RWPE2 (cell line): ENCODE measurements around the gene GRIK2.
A peak's percentile ranks its signal among the peaks of the same experiment; 100 is the strongest.

ENCODE experiments used
- ATAC-seq: fragments of 200-7000 bp; cut with Tn5 transposase; 3 replicates; pipeline ENCODE4 v1.9.1; 2021; ENCODE audit warnings: low read depth
- DNase-seq: peaks from one replicate; pipeline ENCODE4 v3.0.0-alpha.2; 2020; ENCODE audit warnings: low spot score
- H3K27ac ChIP-seq: fragments of 450-650 bp; 2 replicates; pipeline ENCODE4 v1.5.1; 2017; ENCODE audit warnings: mild to moderate bottlenecking; ENCODE audit not compliant: poor library complexity, severe bottlenecking
- H3K27me3 ChIP-seq: fragments of 250-450 bp; sonication (Bioruptor Pico); 2 replicates; pipeline ENCODE4 v1.5.1; 2021; ENCODE audit warnings: mild to moderate bottlenecking, moderate library complexity; ENCODE audit not compliant: insufficient read depth, poor library complexity, severe bottlenecking
- H3K36me3 ChIP-seq: fragments of 250-450 bp; sonication (Bioruptor Pico); 2 replicates; pipeline ENCODE4 v1.5.1; 2020; ENCODE audit warnings: low read depth, mild to moderate bottlenecking, moderate library complexity
- H3K4me1 ChIP-seq: fragments of 250-450 bp; sonication (Bioruptor Pico); 2 replicates; pipeline ENCODE4 v1.5.1; 2021; ENCODE audit warnings: mild to moderate bottlenecking, moderate library complexity; ENCODE audit not compliant: insufficient read depth, poor library complexity, severe bottlenecking
- H3K4me3 ChIP-seq: fragments of 250-450 bp; sonication (Bioruptor Pico); 2 replicates; pipeline ENCODE4 v1.5.1; 2021; ENCODE audit warnings: mild to moderate bottlenecking, moderate library complexity; ENCODE audit not compliant: severe bottlenecking
- H3K9me3 ChIP-seq: fragments of 250-450 bp; sonication (Bioruptor Pico); 2 replicates; pipeline ENCODE4 v1.5.1; 2021; ENCODE audit warnings: mild to moderate bottlenecking, moderate library complexity; ENCODE audit not compliant: severe bottlenecking
- TF ChIP-seq, protein P1 (sequence below): fragments of 450-650 bp; IDR thresholded peaks from one replicate; pipeline ENCODE4 v1.5.1; 2017; ENCODE audit warnings: mild to moderate bottlenecking, moderate library complexity; ENCODE audit not compliant: poor library complexity, severe bottlenecking

The GRIK2 gene

DNA sequence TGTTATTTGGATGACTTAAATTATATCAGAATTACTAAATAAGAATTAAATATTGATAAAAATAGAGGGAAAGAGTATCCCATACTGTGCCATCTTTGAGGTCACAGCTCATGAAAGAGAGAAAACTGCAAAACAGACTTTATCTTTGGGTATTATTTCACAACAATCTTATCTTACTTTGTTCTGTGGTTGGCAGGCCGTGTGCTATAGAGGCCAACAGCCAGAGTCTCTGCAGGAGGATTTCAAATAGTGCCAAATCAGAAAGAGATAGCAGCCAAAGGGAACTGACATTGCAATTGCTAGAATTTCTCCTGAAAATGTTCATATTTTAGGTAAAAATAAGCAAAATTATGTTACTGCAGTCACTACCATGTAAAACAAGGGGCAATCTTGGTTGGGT is 354.2 kb downstream of the GRIK2 start:
- ATAC-seq (no peak), DNase-seq (no peak)
- Histone ChIP-seq H3K27me3 (no peaks in the 10 kb centered on the region), H3K9me3 (no peaks in the 10 kb centered on the region), H3K27ac (no peak overlapping the region), H3K4me3 (no peak overlapping the region), H3K36me3 (no peaks in the 10 kb centered on the region), H3K4me1 (no peaks in the 10 kb centered on the region)
- TF ChIP-seq, protein P1, sequence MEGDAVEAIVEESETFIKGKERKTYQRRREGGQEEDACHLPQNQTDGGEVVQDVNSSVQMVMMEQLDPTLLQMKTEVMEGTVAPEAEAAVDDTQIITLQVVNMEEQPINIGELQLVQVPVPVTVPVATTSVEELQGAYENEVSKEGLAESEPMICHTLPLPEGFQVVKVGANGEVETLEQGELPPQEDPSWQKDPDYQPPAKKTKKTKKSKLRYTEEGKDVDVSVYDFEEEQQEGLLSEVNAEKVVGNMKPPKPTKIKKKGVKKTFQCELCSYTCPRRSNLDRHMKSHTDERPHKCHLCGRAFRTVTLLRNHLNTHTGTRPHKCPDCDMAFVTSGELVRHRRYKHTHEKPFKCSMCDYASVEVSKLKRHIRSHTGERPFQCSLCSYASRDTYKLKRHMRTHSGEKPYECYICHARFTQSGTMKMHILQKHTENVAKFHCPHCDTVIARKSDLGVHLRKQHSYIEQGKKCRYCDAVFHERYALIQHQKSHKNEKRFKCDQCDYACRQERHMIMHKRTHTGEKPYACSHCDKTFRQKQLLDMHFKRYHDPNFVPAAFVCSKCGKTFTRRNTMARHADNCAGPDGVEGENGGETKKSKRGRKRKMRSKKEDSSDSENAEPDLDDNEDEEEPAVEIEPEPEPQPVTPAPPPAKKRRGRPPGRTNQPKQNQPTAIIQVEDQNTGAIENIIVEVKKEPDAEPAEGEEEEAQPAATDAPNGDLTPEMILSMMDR, result no peak

- DNase-seq (no peak), ATAC-seq (no peak)
- no peaks in the 10 kb centered on the region for H3K27me3 ChIP-seq
- no peaks in the 10 kb centered on the region for H3K36me3 ChIP-seq
- peaks cover 3% of the 10 kb centered on the region for H3K4me1 ChIP-seq
- H3K4me3 ChIP-seq, result no peak overlapping the region
- H3K9me3 ChIP-seq, result no peaks in the 10 kb centered on the region
- TF ChIP-seq, protein P1, result no peak
- no peak overlapping the region for H3K27ac ChIP-seq
Measured at GRCh38 chr6:101755931-101756330, 362.4 kb downstream of the GRIK2 start.

DNA sequence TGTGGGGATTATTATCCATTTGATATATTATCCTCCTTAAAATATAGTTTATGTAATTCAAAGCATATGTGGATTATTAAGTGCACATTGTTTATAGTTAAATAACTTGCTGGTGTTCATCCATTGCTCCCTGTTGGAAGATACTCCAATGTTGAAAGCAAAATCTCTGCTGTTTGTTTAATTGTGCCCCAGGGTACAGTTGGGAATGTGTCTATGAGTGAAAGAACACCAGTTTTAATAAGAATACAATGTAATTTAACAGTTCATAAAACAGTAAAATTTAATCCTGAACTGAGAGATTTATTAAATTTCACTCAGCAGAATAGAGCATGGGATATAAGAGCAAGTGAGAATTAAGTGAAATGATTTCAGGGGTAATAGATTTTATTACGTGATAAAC is 364.9 kb downstream of the GRIK2 start:
- no peaks in the 10 kb centered on the region for H3K9me3 ChIP-seq
- no peak overlapping the region for H3K4me3 ChIP-seq
- H3K27ac ChIP-seq, result no peak overlapping the region
- H3K27me3 ChIP-seq, result no peaks in the 10 kb centered on the region
- no peaks in the 10 kb centered on the region for H3K36me3 ChIP-seq
- peaks cover 5% of the 10 kb centered on the region for H3K4me1 ChIP-seq
- no peak for ATAC-seq
- TF ChIP-seq, protein P1, result no peak
- no peak for DNase-seq

GRCh38 chr6:101760843-101761621 is 367.5 kb downstream of the GRIK2 start:
- no peak overlapping the region for H3K4me3 ChIP-seq
- DNase-seq (no peak), ATAC-seq (peak; percentile 91)
- no peaks in the 10 kb centered on the region for H3K27me3 ChIP-seq
- TF ChIP-seq, protein P1, result no peak
- peaks cover 5% of the 10 kb centered on the region for H3K4me1 ChIP-seq
- no peaks in the 10 kb centered on the region for H3K36me3 ChIP-seq
- no peaks in the 10 kb centered on the region for H3K9me3 ChIP-seq
- peak overlapping the region; percentile 21 for H3K27ac ChIP-seq

DNA sequence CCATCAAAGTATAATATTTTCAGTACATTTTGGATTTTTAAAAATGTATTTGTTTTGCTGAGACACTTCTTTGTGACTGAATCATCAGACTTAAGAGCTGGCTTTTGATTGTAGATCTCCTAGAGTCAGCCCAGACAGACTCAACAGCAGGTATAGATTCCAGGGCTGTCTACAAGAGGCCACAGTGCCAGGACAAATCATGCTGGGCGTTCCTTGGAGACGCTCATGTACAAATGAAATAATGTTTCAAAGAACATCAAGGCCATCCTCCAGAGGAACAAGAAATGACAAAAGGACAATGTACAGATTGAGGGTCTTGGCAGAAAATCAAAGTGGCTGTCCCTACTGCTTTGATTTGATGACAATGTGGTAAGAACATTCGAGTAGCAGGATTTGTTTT is 369.3 kb downstream of the GRIK2 start:
- no peak for ATAC-seq
- H3K27ac ChIP-seq, result no peak overlapping the region
- no peak for DNase-seq
- H3K9me3 ChIP-seq, result no peaks in the 10 kb centered on the region
- H3K27me3 ChIP-seq, result no peaks in the 10 kb centered on the region
- H3K36me3 ChIP-seq, result no peaks in the 10 kb centered on the region
- peaks cover 5% of the 10 kb centered on the region for H3K4me1 ChIP-seq
- TF ChIP-seq, protein P1, result no peak
- no peak overlapping the region for H3K4me3 ChIP-seq
